K562 (cell line): Measurements from ENCODE around the gene FFAR1. TPM values are rescaled to one million over a fixed set of nuclear protein-coding genes. Genes with fewer than 3 reads are reported as not detected.

Source experiments
- ARHGAP35 ChIP-seq: fragments of 450-650 bp; IDR thresholded peaks from 2 replicates; pipeline ENCODE4 v1.6.1; 2018; ENCODE audit not compliant: partially characterized antibody
- CXXC5 ChIP-seq: fragments of 250-450 bp; sonication (Bioruptor Pico); IDR thresholded peaks from 2 replicates; pipeline ENCODE4 v1.8.0; 2022; ENCODE audit warnings: inconsistent platforms, mild to moderate bottlenecking, moderate library complexity
- ETV6 ChIP-seq, 3 experiments: fragments of 150-350 bp in 1 of 3; sonication (generic) in 1 of 3; formaldehyde crosslinking in 1 of 3; IDR thresholded peaks; 2 replicates each; pipeline versions ENCODE4 v1.6.1 to v1.8.0; 2014 to 2022; ENCODE audit warnings: borderline replicate concordance in 2 of 3, low read depth in 2 of 3, antibody characterized with exemption in 1 of 3, low read length in 1 of 3, mild to moderate bottlenecking in 1 of 3, missing genetic modification reagents in 1 of 3
- GATAD2A ChIP-seq: fragments of 450-650 bp; IDR thresholded peaks from 2 replicates; pipeline ENCODE4 v1.6.1; 2017
- ILF3 ChIP-seq: fragments of 450-650 bp; IDR thresholded peaks from 2 replicates; pipeline ENCODE4 v1.6.1; 2018; ENCODE audit warnings: antibody characterized with exemption, mild to moderate bottlenecking, moderate library complexity, borderline replicate concordance
- KAT8 ChIP-seq: fragments of 450-650 bp; IDR thresholded peaks from 2 replicates; pipeline ENCODE4 v1.6.1; 2016; ENCODE audit warnings: low read depth, mild to moderate bottlenecking
- REST ChIP-seq, 2 experiments: fragments of 450-650 bp; formaldehyde crosslinking in 1 of 2; IDR thresholded peaks; 2 replicates each; pipeline versions ENCODE4 v1.4.0 to v1.6.1; 2014 to 2020; ENCODE audit warnings: mild to moderate bottlenecking in 2 of 2, borderline replicate concordance in 1 of 2, low read depth in 1 of 2
- RHOXF2B ChIP-seq: fragments of 250-450 bp; sonication (Bioruptor Pico); conservative IDR thresholded peaks from 2 replicates; pipeline ENCODE4 v1.5.1; 2021
- TFAP4 ChIP-seq: sonication (generic); formaldehyde crosslinking; IDR thresholded peaks from 2 replicates; pipeline ENCODE4 v1.8.0; 2022; ENCODE audit warnings: missing genetic modification reagents, mild to moderate bottlenecking, moderate library complexity, borderline replicate concordance
- ZFP1 ChIP-seq: fragments of 450-650 bp; formaldehyde crosslinking; IDR thresholded peaks from 2 replicates; pipeline ENCODE4 v1.4.0; 2020; ENCODE audit warnings: mild to moderate bottlenecking, mixed read lengths
- ZNF174 ChIP-seq: fragments of 250-450 bp; sonication (Bioruptor Pico); IDR thresholded peaks from 2 replicates; pipeline ENCODE4 v1.4.0; 2020; ENCODE audit warnings: mild to moderate bottlenecking
- ZNF316 ChIP-seq: fragments of 450-650 bp; IDR thresholded peaks from 2 replicates; pipeline ENCODE4 v1.6.1; 2016
- ZNF655 ChIP-seq: fragments of 250-450 bp; sonication (Bioruptor Pico); IDR thresholded peaks from 2 replicates; pipeline ENCODE4 v1.5.0; 2021
- polyA plus RNA-seq, 8 experiments: library from polyadenylated mRNA; depleted of rRNA in 4 of 8; stranded (reverse) in 5 of 8; unstranded in 3 of 8; fragments of >200 nt; fragmentation: Nextera tagmentation in 2 of 8; fragmentation: Illumina TruSeq in 1 of 8; extraction: Ambion mirVana in 2 of 8; extraction: Trizol in 1 of 8; gene quantifications; 2 replicates each; pipeline versions ENCODE4 v1.2.1 to v1.2.3, GENCODE V29; 2011 to 2014; ENCODE audit warnings: inconsistent platforms in 1 of 8, missing spikeins in 1 of 8
- total RNA-seq, 7 experiments: library from RNA; depleted of rRNA in 6 of 7; stranded (reverse); fragments of >200 nt in 6 of 7; fragmentation: Illumina TruSeq in 2 of 7; extraction: Trizol in 2 of 7; gene quantifications; 2 replicates each; pipeline versions ENCODE4 v1.2.1 to v1.2.3, GENCODE V29; 2011 to 2021; ENCODE audit warnings: low replicate concordance in 1 of 7
- TF ChIP-seq, protein P1 (sequence below): sonication (generic); formaldehyde crosslinking; IDR thresholded peaks from 2 replicates; pipeline ENCODE4 v1.8.1; 2023; ENCODE audit warnings: mild to moderate bottlenecking, missing genetic modification reagents
- TF ChIP-seq, protein P2 (sequence below): sonication (generic); formaldehyde crosslinking; IDR thresholded peaks from 2 replicates; pipeline ENCODE4 v1.8.1; 2023; ENCODE audit warnings: mild to moderate bottlenecking, missing genetic modification reagents, moderate library complexity

The FFAR1 gene
- total and polyA plus RNA-seq, 9 of the 15 experiments (the other 6 are each of a cell fraction or from before 2014, with no cell fraction given) = not detected

GRCh38 chr19:35314031-35314430 is 33.7 kb upstream of the FFAR1 start (continued):
- no peak for TF ChIP-seq REST (IDR thresholded peaks at IDR 0.05; ENCODE audit: borderline replicate concordance)
- TF ChIP-seq REST (CRISPR knock-in tag; IDR thresholded peaks at IDR 0.05; ENCODE audit: low read depth) = no peak
- TF ChIP-seq ILF3 = no peak
- no peak for TF ChIP-seq TFAP4 (CRISPR knock-in tag)
- no peak for TF ChIP-seq ARHGAP35
- TF ChIP-seq, protein P1, sequence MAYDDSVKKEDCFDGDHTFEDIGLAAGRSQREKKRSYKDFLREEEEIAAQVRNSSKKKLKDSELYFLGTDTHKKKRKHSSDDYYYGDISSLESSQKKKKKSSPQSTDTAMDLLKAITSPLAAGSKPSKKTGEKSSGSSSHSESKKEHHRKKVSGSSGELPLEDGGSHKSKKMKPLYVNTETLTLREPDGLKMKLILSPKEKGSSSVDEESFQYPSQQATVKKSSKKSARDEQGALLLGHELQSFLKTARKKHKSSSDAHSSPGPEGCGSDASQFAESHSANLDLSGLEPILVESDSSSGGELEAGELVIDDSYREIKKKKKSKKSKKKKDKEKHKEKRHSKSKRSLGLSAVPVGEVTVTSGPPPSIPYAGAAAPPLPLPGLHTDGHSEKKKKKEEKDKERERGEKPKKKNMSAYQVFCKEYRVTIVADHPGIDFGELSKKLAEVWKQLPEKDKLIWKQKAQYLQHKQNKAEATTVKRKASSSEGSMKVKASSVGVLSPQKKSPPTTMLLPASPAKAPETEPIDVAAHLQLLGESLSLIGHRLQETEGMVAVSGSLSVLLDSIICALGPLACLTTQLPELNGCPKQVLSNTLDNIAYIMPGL (CRISPR knock-in tag) = no peak
- no peak for TF ChIP-seq ZNF174 (CRISPR knock-in tag)
- peak; percentile 79 for TF ChIP-seq ZNF316
- TF ChIP-seq, protein P2, sequence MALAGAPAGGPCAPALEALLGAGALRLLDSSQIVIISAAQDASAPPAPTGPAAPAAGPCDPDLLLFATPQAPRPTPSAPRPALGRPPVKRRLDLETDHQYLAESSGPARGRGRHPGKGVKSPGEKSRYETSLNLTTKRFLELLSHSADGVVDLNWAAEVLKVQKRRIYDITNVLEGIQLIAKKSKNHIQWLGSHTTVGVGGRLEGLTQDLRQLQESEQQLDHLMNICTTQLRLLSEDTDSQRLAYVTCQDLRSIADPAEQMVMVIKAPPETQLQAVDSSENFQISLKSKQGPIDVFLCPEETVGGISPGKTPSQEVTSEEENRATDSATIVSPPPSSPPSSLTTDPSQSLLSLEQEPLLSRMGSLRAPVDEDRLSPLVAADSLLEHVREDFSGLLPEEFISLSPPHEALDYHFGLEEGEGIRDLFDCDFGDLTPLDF (CRISPR knock-in tag) = no peak
- TF ChIP-seq KAT8 = no peak
- no peak for TF ChIP-seq GATAD2A
- no peak for TF ChIP-seq CXXC5 (CRISPR knock-in tag)
- no peak for TF ChIP-seq RHOXF2B (CRISPR knock-in tag)
- TF ChIP-seq ZFP1 (CRISPR knock-in tag) = no peak
- no peak for TF ChIP-seq ETV6 (IDR thresholded peaks at IDR 0.05; ENCODE audit: borderline replicate concordance in 1 of 2, low read depth in 2 of 2, low read length in 1 of 2)
- no peak for TF ChIP-seq ETV6 (CRISPR knock-in tag; IDR thresholded peaks at IDR 0.05; ENCODE audit: borderline replicate concordance)
- no peak for TF ChIP-seq ZNF655 (CRISPR knock-in tag)
